GM18907 (cell line): ENCODE results near the gene GAGE12C.
"Not testable (repeated sequence)": the region's sequence is repeated elsewhere in the genome, so short reads cannot be mapped to it uniquely, and the experiment has no call there.

ENCODE experiments used
- ATAC-seq: cut with Tn5 transposase; IDR thresholded peaks from one replicate; pipeline ENCODE4 v1.9.1; 2021; ENCODE audit warnings: mild to moderate bottlenecking, moderate library complexity; ENCODE audit not compliant: unreplicated experiment

Gene GAGE12C

GRCh38 chrX:49531877-49532276 lies at the start of gene GAGE12C:
GAGE12C (plus strand) TSS chrX:49532177; CDS start chrX:49533332, 1,155 bp downstream.
- not testable (repeated sequence) for ATAC-seq

- not testable (repeated sequence) for ATAC-seq
Observed at GRCh38 chrX:49541433-49541832, 9.5 kb downstream of the GAGE12C start, which contains the start of gene GAGE12D. GAGE12D (plus strand) TSS chrX:49541733; CDS start chrX:49542888, 1,155 bp downstream.

GRCh38 chrX:49550989-49551388 lies 19.0 kb downstream of the GAGE12C start, which contains the start of gene GAGE12E:
GAGE12E (plus strand) TSS chrX:49551289; CDS start chrX:49552444, 1,155 bp downstream.
- ATAC-seq: not testable (repeated sequence)

GRCh38 chrX:49560542-49560941 lies 28.6 kb downstream of the GAGE12C start, which contains the start of gene GAGE12F:
GAGE12F (plus strand) TSS chrX:49560842; CDS start chrX:49561997, 1,155 bp downstream.
- not testable (repeated sequence) for ATAC-seq

- ATAC-seq: not testable (repeated sequence)
Observed at GRCh38 chrX:49568728-49569127, 36.8 kb downstream of the GAGE12C start.

GRCh38 chrX:49569152-49569551 lies 37.2 kb downstream of the GAGE12C start:
- ATAC-seq: not testable (repeated sequence)

- not testable (repeated sequence) for ATAC-seq
Observed at GRCh38 chrX:49570100-49570499, 38.1 kb downstream of the GAGE12C start, which contains the start of gene GAGE12G. GAGE12G (plus strand) TSS chrX:49570400; CDS start chrX:49571555, 1,155 bp downstream.

GRCh38 chrX:49579649-49580048 lies 47.7 kb downstream of the GAGE12C start, which contains the start of gene GAGE12H:
GAGE12H (plus strand) TSS chrX:49579949; CDS start chrX:49581104, 1,155 bp downstream.
- ATAC-seq: not testable (repeated sequence)
